WTC11 (cell line): ENCODE results near the gene ATP11A. TPM values are rescaled to one million over a fixed set of nuclear protein-coding genes. Genes with fewer than 3 reads are reported as not detected.

Experiments used
- ATAC-seq: fragments of 200-7000 bp; cut with Tn5 transposase; 2 replicates; pipeline ENCODE4 v1.10.0; 2021; ENCODE audit warnings: mild to moderate bottlenecking, moderate library complexity
- CTCF ChIA-PET: fragments of 300-600 bp; sonication (Branson Sonifier 250); formaldehyde crosslinking; loops from one replicate; lab custom pipeline; 2021; ENCODE audit warnings: antibody characterized with exemption; lab: Charles Lee
- POLR2A ChIA-PET: fragments of 350-600 bp; sonication (Branson Sonifier 250); formaldehyde crosslinking; loops from one replicate; lab custom pipeline; 2021; ENCODE audit warnings: antibody characterized with exemption; lab: Charles Lee
- DNase-seq: peaks from one replicate; pipeline ENCODE4 v3.0.0; 2021; ENCODE audit warnings: low spot score
- H3K27ac Mint-ChIP-seq: 2 replicates; pipeline ENCODE4 v1.8.0; 2021; ENCODE audit warnings: mixed read lengths
- H3K27me3 Mint-ChIP-seq: 2 replicates; pipeline ENCODE4 v1.8.0; 2021; ENCODE audit warnings: low read depth, mild to moderate bottlenecking, moderate library complexity, mixed read lengths
- H3K36me3 Mint-ChIP-seq: 2 replicates; pipeline ENCODE4 v1.8.0; 2021; ENCODE audit warnings: mixed read lengths
- H3K4me1 Mint-ChIP-seq: 2 replicates; pipeline ENCODE4 v1.8.0; 2022; ENCODE audit warnings: mixed read lengths
- H3K4me3 Mint-ChIP-seq: 2 replicates; pipeline ENCODE4 v1.8.0; 2021; ENCODE audit warnings: mild to moderate bottlenecking, moderate library complexity, mixed read lengths
- H3K9me3 Mint-ChIP-seq: 2 replicates; pipeline ENCODE4 v1.8.0; 2021; ENCODE audit warnings: mixed read lengths
- JUN ChIP-seq: sonication (generic); formaldehyde crosslinking; IDR thresholded peaks from 2 replicates; pipeline ENCODE4 v1.8.0; 2023; ENCODE audit warnings: mild to moderate bottlenecking, missing genetic modification reagents
- NFATC4 ChIP-seq: fragments of 250-450 bp; sonication (Bioruptor Pico); IDR thresholded peaks from 2 replicates; pipeline ENCODE4 v1.9.0; 2021; ENCODE audit warnings: mild to moderate bottlenecking
- PRRX2 ChIP-seq: fragments of 250-450 bp; sonication (Bioruptor Pico); IDR thresholded peaks from 2 replicates; pipeline ENCODE4 v1.8.0; 2021; ENCODE audit warnings: mild to moderate bottlenecking
- RORB ChIP-seq: fragments of 250-450 bp; sonication (Bioruptor Pico); IDR thresholded peaks from 2 replicates; pipeline ENCODE4 v1.9.0; 2021; ENCODE audit warnings: mild to moderate bottlenecking
- SMAD4 ChIP-seq: sonication (generic); formaldehyde crosslinking; IDR thresholded peaks from 2 replicates; pipeline ENCODE4 v1.8.0; 2022; ENCODE audit warnings: mild to moderate bottlenecking, missing genetic modification reagents
- TCF7 ChIP-seq: sonication (generic); formaldehyde crosslinking; IDR thresholded peaks from 2 replicates; pipeline ENCODE4 v1.8.0; 2022; ENCODE audit warnings: mild to moderate bottlenecking, low read depth, missing genetic modification reagents, moderate library complexity
- ZBTB21 ChIP-seq: sonication (generic); formaldehyde crosslinking; IDR thresholded peaks from 2 replicates; pipeline ENCODE4 v1.8.1; 2023; ENCODE audit warnings: mild to moderate bottlenecking, missing genetic modification reagents, borderline replicate concordance
- ZNF121 ChIP-seq: sonication (generic); formaldehyde crosslinking; IDR thresholded peaks from 2 replicates; pipeline ENCODE4 v1.8.0; 2023; ENCODE audit warnings: missing genetic modification reagents
- ZNF671 ChIP-seq: fragments of 250-450 bp; sonication (Bioruptor Pico); IDR thresholded peaks from 2 replicates; pipeline ENCODE4 v1.8.0; 2021; ENCODE audit warnings: mild to moderate bottlenecking
- total RNA-seq: library from RNA; stranded (reverse); gene quantifications from 3 replicates; pipeline ENCODE4 v1.2.3, GENCODE V29; 2021
- TF ChIP-seq, protein P1 (sequence below): sonication (generic); formaldehyde crosslinking; IDR thresholded peaks from 2 replicates; pipeline ENCODE4 v1.8.0; 2022; ENCODE audit warnings: mild to moderate bottlenecking, missing genetic modification reagents
- TF ChIP-seq, protein P2 (sequence below): sonication (generic); formaldehyde crosslinking; IDR thresholded peaks from 2 replicates; pipeline ENCODE4 v1.8.0; 2023; ENCODE audit warnings: mild to moderate bottlenecking, missing genetic modification reagents
- TF ChIP-seq, protein P3 (sequence below): sonication (generic); formaldehyde crosslinking; conservative IDR thresholded peaks from 2 replicates; pipeline ENCODE4 v1.8.1; 2023; ENCODE audit warnings: mild to moderate bottlenecking, low read depth, missing genetic modification reagents, moderate library complexity
- TF ChIP-seq, protein P4 (sequence below): sonication (generic); formaldehyde crosslinking; IDR thresholded peaks from 2 replicates; pipeline ENCODE4 v1.8.1; 2022; ENCODE audit warnings: missing genetic modification reagents, borderline replicate concordance
- TF ChIP-seq, protein P5 (sequence below): sonication (generic); formaldehyde crosslinking; IDR thresholded peaks from 2 replicates; pipeline ENCODE4 v1.8.1; 2022; ENCODE audit warnings: mild to moderate bottlenecking, missing genetic modification reagents, moderate library complexity, borderline replicate concordance
- TF ChIP-seq, protein P6 (sequence below): sonication (generic); formaldehyde crosslinking; IDR thresholded peaks from 2 replicates; pipeline ENCODE4 v1.8.1; 2022; ENCODE audit warnings: low read depth, missing genetic modification reagents, borderline replicate concordance

ATP11A gene
- total RNA-seq, 1 experiment from 2014 or later: 100 TPM

DNA sequence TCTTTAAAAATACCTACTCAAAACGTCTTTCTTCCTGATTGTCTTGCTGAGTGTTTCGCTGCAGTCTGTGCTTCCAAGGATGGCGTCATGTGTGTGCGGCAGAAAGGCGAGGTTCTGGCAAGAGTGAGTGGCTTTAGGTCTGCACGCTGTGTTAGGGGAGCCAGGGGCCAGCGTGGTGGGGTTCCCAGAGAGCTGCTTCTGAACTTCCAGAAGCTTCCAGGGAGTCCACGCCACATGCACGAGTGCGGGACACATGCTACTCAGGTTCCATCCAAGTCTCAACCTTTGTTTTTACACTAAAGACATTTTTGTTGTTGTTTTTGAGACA is 67.9 kb downstream of the ATP11A start (continued):
- TF ChIP-seq, protein P1, sequence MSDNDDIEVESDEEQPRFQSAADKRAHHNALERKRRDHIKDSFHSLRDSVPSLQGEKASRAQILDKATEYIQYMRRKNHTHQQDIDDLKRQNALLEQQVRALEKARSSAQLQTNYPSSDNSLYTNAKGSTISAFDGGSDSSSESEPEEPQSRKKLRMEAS (CRISPR knock-in tag): no peak
- TF ChIP-seq, protein P2, sequence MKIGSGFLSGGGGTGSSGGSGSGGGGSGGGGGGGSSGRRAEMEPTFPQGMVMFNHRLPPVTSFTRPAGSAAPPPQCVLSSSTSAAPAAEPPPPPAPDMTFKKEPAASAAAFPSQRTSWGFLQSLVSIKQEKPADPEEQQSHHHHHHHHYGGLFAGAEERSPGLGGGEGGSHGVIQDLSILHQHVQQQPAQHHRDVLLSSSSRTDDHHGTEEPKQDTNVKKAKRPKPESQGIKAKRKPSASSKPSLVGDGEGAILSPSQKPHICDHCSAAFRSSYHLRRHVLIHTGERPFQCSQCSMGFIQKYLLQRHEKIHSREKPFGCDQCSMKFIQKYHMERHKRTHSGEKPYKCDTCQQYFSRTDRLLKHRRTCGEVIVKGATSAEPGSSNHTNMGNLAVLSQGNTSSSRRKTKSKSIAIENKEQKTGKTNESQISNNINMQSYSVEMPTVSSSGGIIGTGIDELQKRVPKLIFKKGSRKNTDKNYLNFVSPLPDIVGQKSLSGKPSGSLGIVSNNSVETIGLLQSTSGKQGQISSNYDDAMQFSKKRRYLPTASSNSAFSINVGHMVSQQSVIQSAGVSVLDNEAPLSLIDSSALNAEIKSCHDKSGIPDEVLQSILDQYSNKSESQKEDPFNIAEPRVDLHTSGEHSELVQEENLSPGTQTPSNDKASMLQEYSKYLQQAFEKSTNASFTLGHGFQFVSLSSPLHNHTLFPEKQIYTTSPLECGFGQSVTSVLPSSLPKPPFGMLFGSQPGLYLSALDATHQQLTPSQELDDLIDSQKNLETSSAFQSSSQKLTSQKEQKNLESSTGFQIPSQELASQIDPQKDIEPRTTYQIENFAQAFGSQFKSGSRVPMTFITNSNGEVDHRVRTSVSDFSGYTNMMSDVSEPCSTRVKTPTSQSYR (CRISPR knock-in tag): no peak
- TF ChIP-seq RORB (CRISPR knock-in tag) (no peak), JUN (no peak)
- TF ChIP-seq, protein P3, sequence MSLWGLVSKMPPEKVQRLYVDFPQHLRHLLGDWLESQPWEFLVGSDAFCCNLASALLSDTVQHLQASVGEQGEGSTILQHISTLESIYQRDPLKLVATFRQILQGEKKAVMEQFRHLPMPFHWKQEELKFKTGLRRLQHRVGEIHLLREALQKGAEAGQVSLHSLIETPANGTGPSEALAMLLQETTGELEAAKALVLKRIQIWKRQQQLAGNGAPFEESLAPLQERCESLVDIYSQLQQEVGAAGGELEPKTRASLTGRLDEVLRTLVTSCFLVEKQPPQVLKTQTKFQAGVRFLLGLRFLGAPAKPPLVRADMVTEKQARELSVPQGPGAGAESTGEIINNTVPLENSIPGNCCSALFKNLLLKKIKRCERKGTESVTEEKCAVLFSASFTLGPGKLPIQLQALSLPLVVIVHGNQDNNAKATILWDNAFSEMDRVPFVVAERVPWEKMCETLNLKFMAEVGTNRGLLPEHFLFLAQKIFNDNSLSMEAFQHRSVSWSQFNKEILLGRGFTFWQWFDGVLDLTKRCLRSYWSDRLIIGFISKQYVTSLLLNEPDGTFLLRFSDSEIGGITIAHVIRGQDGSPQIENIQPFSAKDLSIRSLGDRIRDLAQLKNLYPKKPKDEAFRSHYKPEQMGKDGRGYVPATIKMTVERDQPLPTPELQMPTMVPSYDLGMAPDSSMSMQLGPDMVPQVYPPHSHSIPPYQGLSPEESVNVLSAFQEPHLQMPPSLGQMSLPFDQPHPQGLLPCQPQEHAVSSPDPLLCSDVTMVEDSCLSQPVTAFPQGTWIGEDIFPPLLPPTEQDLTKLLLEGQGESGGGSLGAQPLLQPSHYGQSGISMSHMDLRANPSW (CRISPR knock-in tag): no peak
- TF ChIP-seq, protein P4, sequence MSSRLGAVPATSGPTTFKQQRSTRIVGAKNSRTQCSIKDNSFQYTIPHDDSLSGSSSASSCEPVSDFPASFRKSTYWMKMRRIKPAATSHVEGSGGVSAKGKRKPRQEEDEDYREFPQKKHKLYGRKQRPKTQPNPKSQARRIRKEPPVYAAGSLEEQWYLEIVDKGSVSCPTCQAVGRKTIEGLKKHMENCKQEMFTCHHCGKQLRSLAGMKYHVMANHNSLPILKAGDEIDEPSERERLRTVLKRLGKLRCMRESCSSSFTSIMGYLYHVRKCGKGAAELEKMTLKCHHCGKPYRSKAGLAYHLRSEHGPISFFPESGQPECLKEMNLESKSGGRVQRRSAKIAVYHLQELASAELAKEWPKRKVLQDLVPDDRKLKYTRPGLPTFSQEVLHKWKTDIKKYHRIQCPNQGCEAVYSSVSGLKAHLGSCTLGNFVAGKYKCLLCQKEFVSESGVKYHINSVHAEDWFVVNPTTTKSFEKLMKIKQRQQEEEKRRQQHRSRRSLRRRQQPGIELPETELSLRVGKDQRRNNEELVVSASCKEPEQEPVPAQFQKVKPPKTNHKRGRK: no peak
- TF ChIP-seq, all 79 proteins: peak for 0

DNA sequence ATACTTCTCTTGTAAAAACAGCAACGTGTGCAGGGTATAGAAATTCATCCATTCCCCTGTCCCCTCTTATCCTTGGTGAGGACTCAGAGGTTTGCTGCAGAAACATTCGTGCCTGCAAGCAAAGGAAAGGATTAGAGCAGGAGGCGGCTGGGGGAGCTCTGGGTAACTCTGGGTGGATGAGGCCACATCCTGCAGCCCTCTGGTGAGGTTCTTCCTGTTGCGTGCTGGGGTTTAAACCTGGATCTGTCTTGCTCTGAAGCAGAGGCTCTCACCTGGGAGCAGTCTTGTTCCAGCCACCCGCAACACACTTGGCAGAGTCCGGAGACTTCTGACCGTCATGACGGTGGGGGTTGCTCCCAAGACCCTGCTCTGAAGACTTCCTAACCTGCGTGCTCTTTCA is 69.2 kb downstream of the ATP11A start:
- Mint-ChIP-seq H3K27me3 (no peaks in the 10 kb centered on the region), H3K36me3 (no peaks in the 10 kb centered on the region), H3K27ac (peak overlapping the region; percentile 76), H3K4me1 (peaks cover 52% of the 10 kb centered on the region), H3K4me3 (no peak overlapping the region), H3K9me3 (no peaks in the 10 kb centered on the region)
- ChIA-PET POLR2A (no interaction called here), CTCF (interaction anchor here (0.6 kb wide), 1 partner anchor 271 kb away, joined by 3 read pairs; no protein-coding TSS in a partner anchor)
- DNase-seq (no peak), ATAC-seq (0 out of 2 replicates have a peak, but pooled peaks have one; percentile 31)
- no peak for TF ChIP-seq ZNF671 (CRISPR knock-in tag)
- TF ChIP-seq TCF7 (CRISPR knock-in tag): no peak
- no peak for TF ChIP-seq PRRX2 (CRISPR knock-in tag)
- TF ChIP-seq, protein P1 (CRISPR knock-in tag): no peak
- no peak for TF ChIP-seq ZBTB21 (CRISPR knock-in tag)
- TF ChIP-seq NFATC4 (CRISPR knock-in tag): no peak
- no peak for TF ChIP-seq ZNF121 (CRISPR knock-in tag)
- TF ChIP-seq, protein P5, sequence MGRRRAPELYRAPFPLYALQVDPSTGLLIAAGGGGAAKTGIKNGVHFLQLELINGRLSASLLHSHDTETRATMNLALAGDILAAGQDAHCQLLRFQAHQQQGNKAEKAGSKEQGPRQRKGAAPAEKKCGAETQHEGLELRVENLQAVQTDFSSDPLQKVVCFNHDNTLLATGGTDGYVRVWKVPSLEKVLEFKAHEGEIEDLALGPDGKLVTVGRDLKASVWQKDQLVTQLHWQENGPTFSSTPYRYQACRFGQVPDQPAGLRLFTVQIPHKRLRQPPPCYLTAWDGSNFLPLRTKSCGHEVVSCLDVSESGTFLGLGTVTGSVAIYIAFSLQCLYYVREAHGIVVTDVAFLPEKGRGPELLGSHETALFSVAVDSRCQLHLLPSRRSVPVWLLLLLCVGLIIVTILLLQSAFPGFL (CRISPR knock-in tag): no peak

DNA sequence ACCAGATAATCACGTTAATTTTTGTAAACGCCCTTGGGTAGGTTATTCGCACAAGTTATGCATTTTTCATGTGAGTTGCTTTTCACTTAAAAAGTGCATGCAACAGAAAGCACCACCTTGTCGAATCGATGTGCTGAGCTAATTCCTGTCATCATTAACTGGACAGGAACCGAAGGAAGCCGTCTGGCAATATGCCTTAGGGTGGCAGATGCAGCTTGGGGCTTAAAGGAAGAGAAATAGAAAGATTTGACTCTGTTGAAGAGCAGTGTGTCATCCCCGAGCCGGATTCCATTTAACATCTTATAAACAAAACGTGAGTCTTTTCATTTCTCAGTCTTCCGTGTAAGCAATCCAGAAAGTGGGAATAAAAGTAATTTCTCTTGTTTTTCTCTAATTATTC is 70.0 kb downstream of the ATP11A start:
- CTCF ChIA-PET: no interaction called here
- DNase-seq: no peak
- Mint-ChIP-seq H3K36me3 (no peaks in the 10 kb centered on the region), H3K4me1 (peaks cover 52% of the 10 kb centered on the region), H3K4me3 (no peak overlapping the region), H3K27me3 (no peaks in the 10 kb centered on the region), H3K27ac (0 out of 2 replicates have a peak overlapping the region, but pooled peaks have one; percentile 22), H3K9me3 (no peaks in the 10 kb centered on the region)
- POLR2A ChIA-PET: no interaction called here
- no peak for ATAC-seq
- no peak for TF ChIP-seq ZNF671 (CRISPR knock-in tag)
- no peak for TF ChIP-seq SMAD4 (CRISPR knock-in tag)
- no peak for TF ChIP-seq NFATC4 (CRISPR knock-in tag)
- TF ChIP-seq, protein P1 (CRISPR knock-in tag): no peak
- TF ChIP-seq, protein P6, sequence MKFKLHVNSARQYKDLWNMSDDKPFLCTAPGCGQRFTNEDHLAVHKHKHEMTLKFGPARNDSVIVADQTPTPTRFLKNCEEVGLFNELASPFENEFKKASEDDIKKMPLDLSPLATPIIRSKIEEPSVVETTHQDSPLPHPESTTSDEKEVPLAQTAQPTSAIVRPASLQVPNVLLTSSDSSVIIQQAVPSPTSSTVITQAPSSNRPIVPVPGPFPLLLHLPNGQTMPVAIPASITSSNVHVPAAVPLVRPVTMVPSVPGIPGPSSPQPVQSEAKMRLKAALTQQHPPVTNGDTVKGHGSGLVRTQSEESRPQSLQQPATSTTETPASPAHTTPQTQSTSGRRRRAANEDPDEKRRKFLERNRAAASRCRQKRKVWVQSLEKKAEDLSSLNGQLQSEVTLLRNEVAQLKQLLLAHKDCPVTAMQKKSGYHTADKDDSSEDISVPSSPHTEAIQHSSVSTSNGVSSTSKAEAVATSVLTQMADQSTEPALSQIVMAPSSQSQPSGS (CRISPR knock-in tag): no peak
